Measurements from ENCODE around the gene SPOP. TPM values are rescaled to one million over a fixed set of nuclear protein-coding genes. Genes with fewer than 3 reads are reported as not detected.
A peak's percentile ranks its signal among the peaks of the same experiment; 100 is the strongest.

Gene SPOP
- total RNA-seq, 1 donor from 2014 or later = 189 TPM

GRCh38 chr17:49580055-49580721, 97.7 kb downstream of the SPOP start:
- H3K9me3 ChIP-seq = no peaks in the 10 kb centered on the region
- peaks cover 13 to 22% of the 10 kb centered on the region in 2 donors for H3K36me3 ChIP-seq
- peak overlapping the region; percentile 93 to 95 for H3K27ac ChIP-seq
- peaks cover 12 to 53% of the 10 kb centered on the region in 2 donors for H3K4me1 ChIP-seq
- no peak for TF ChIP-seq CTCF (IDR thresholded peaks at IDR 0.05)
- H3K27me3 ChIP-seq = no peaks in the 10 kb centered on the region
- no peak for DNase-seq (ENCODE audit: low spot score in 2 of 2)
- intact Hi-C loops (cut with DNase I) = no loop called here
- peak overlapping the region in 1 of 2 donors; percentile 89 for H3K4me3 ChIP-seq

DNA sequence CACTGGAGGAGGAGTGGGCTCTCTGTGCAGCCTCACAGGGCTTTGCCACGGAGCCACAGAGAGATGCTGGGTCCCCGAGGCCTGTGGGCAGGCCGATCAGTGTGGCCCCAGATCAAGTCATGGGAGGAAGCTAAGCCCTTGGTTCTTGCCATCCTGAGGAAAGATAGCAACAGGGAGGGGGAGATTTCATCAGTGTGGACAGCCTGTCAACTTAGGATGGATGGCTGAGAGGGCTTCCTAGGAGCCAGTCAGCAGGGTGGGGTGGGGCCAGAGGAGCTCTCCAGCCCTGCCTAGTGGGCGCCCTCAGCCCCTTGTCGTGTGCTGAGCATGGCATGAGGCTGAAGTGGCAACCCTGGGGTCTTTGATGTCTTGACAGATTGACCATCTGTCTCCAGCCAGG, 98.4 kb downstream of the SPOP start:
- Histone ChIP-seq H3K27me3 (no peaks in the 10 kb centered on the region), H3K9me3 (no peaks in the 10 kb centered on the region), H3K4me3 (peak overlapping the region in 1 of 2 donors; percentile 89), H3K4me1 (peaks cover 14 to 59% of the 10 kb centered on the region in 2 donors), H3K36me3 (peaks cover 13 to 22% of the 10 kb centered on the region in 2 donors), H3K27ac (peak overlapping the region; percentile 93 to 95)
- TF ChIP-seq CTCF (IDR thresholded peaks at IDR 0.05) = no peak
- intact Hi-C loops (cut with DNase I) = loop anchor here (5.0 kb wide), 2 partner anchors 33 to 48 kb away; no protein-coding TSS in a partner anchor
- no peak for DNase-seq (ENCODE audit: low spot score in 2 of 2)

DNA sequence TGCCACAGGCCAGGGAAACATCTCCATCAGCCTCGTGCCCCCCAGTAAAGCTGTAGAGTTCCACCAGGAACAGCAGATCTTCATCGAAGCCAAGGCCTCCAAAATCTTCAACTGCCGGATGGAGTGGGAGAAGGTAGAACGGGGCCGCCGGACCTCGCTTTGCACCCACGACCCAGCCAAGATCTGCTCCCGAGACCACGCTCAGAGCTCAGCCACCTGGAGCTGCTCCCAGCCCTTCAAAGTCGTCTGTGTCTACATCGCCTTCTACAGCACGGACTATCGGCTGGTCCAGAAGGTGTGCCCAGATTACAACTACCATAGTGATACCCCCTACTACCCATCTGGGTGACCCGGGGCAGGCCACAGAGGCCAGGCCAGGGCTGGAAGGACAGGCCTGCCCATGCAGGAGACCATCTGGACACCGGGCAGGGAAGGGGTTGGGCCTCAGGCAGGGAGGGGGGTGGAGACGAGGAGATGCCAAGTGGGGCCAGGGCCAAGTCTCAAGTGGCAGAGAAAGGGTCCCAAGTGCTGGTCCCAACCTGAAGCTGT, 98.9 kb downstream of the SPOP start:
- H3K9me3 ChIP-seq = no peaks in the 10 kb centered on the region
- intact Hi-C loops (cut with DNase I) = loop anchor here (5.0 kb wide), 2 partner anchors 33 to 48 kb away; no protein-coding TSS in a partner anchor
- H3K4me3 ChIP-seq = peak overlapping the region in 1 of 2 donors; percentile 89
- peaks cover 13 to 22% of the 10 kb centered on the region in 2 donors for H3K36me3 ChIP-seq
- no peaks in the 10 kb centered on the region for H3K27me3 ChIP-seq
- TF ChIP-seq CTCF (IDR thresholded peaks at IDR 0.05) = no peak
- H3K4me1 ChIP-seq = peaks cover 17 to 59% of the 10 kb centered on the region in 2 donors
- H3K27ac ChIP-seq = peak overlapping the region; percentile 93 to 95
- no peak for DNase-seq (ENCODE audit: low spot score in 2 of 2)

DNA sequence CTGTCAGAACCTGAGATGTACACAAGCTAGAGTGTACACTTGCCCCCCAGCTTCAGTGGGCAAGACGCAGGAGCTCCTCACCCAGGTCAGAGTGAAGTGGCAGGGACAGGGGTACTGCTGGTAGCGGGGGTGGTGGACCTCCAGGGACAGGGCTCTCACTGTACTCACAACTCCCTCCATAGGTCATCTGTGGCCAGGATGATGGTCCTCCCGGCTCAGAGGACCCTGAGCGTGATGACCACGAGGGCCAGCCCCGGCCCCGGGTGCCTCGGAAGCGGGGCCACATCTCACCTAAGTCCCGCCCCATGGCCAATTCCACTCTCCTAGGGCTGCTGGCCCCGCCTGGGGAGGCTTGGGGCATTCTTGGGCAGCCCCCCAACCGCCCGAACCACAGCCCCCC, 99.5 kb downstream of the SPOP start:
- no peak for TF ChIP-seq CTCF (IDR thresholded peaks at IDR 0.05)
- H3K4me1 ChIP-seq = peaks cover 21 to 58% of the 10 kb centered on the region in 2 donors

GRCh38 chr17:49577963-49578362, 99.9 kb downstream of the SPOP start:
- no peak for DNase-seq (ENCODE audit: low spot score in 2 of 2)
- H3K4me1 ChIP-seq = peaks cover 18 to 53% of the 10 kb centered on the region in 2 donors
- peak overlapping the region; percentile 93 to 95 for H3K27ac ChIP-seq
- intact Hi-C loops (cut with DNase I) = loop anchor here (5.0 kb wide), 2 partner anchors 34 to 49 kb away; no protein-coding TSS in a partner anchor
- H3K36me3 ChIP-seq = peaks cover 13 to 22% of the 10 kb centered on the region in 2 donors
- no peaks in the 10 kb centered on the region for H3K9me3 ChIP-seq
- H3K4me3 ChIP-seq = peak overlapping the region; percentile 84 to 89
- TF ChIP-seq CTCF (IDR thresholded peaks at IDR 0.05) = no peak
- H3K27me3 ChIP-seq = no peaks in the 10 kb centered on the region

More for the DNA sequence above, 99.5 kb downstream of the SPOP start:
- no peaks in the 10 kb centered on the region for H3K9me3 ChIP-seq
- H3K27me3 ChIP-seq = no peaks in the 10 kb centered on the region
- intact Hi-C loops (cut with DNase I) = loop anchor here (5.0 kb wide), 2 partner anchors 34 to 49 kb away; no protein-coding TSS in a partner anchor
- peak overlapping the region; percentile 93 to 95 for H3K27ac ChIP-seq
- H3K36me3 ChIP-seq = peaks cover 13 to 22% of the 10 kb centered on the region in 2 donors
- H3K4me3 ChIP-seq = peak overlapping the region in 1 of 2 donors; percentile 89
- no peak for DNase-seq (ENCODE audit: low spot score in 2 of 2)
